ENCODE results near the gene ADGRD1.

The ADGRD1 gene

DNA sequence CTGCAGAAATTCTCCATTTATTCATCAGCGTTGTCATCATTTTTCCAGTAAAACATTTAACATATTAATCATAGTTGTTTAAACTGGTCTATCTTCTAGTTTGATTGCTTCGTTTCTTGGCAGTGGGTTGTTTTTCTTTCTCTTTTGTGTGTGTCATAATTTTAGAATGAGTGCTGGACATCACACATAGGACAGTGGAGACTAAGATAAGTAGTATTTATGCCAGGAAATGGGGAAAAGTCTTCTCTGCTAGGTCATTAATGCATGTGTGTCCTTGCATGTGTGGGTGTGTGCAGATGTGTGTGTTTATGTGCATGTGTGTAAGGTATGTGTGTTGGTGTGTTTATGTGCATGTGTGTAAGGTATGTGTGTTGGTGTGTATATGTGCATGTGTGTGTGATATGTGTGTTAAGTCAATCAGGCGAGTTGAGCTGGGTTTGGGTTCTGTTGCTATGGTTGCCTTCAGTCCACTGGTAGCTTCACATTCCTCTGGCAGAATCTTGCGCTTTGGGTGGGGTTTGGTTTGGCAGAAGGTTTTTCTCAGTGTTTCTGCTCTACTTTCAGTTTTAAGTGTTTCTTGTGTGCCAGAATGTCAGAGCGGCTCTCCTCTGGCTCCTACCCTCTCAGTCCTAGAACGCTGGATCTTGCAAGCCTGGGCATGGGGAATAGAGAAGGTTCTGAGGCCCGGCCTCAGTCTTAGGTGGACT, 7.8 kb upstream of the ADGRD1 start:
- ATAC-seq = no peak

DNA sequence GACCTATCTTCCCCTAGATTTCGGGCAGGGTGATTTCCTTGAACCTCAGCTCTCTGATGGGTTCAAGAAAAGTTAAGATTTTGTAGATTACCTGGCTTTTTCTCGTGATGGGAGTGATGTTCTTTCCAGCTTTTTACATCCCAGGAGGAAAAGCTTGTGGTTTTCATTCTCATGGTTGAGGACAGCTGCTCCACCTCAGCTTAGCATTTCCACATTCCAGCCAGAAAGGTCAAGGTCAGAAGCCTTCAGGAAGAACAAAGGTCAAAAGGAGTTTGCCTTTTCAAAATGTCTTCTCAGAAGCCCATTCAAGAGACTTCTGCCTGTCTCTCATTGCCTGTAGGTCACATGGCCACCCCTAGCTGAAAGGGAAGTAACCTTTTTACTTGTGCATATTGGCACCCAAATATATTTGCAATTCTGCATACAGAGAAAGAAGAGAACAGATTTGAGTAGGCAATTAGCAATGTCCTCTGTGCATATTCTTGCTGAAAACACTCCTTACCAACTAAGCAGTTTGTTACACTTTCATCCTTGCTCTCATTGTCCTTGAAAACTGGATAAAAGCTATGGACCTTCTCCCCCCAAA, 6.6 kb upstream of the ADGRD1 start:
- ATAC-seq = no peak

More for the DNA sequence above, 7.8 kb upstream of the ADGRD1 start:
- no peak for TF ChIP-seq CSDC2 (CRISPR knock-in tag; IDR thresholded peaks at IDR 0.05)
- TF ChIP-seq ZC3H10 (CRISPR knock-in tag; IDR thresholded peaks at IDR 0.05) = no peak

DNA sequence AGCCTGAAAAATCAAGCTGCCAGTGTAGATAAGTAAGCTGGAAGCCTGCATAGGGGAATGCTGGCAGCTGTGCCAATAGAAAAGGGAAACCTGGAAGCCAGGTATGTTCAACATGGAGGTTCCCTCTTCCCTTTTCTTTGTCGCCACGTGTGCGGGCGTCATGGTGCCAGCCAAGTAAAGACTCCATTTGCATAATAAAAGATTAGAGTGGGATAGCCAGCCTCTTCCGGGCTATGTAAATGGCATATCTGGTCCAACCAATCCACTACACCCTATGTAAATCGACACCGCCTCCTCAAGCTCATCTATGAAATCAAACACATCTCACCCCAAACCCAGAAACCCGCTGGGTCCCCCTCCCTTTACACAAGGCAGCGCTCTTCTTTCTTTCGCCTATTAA, 5.6 kb upstream of the ADGRD1 start:
- TF ChIP-seq ZNF70 (CRISPR knock-in tag; IDR thresholded peaks at IDR 0.05) = no peak
- TF ChIP-seq ZNF8 (CRISPR knock-in tag; IDR thresholded peaks at IDR 0.05) = no peak
- no peak for TF ChIP-seq TOX (CRISPR knock-in tag; IDR thresholded peaks at IDR 0.05; ENCODE audit: borderline replicate concordance)
- no peak for TF ChIP-seq ZNF565 (CRISPR knock-in tag; conservative IDR thresholded peaks at IDR 0.05; ENCODE audit: low read depth)
- TF ChIP-seq ZC3H10 (CRISPR knock-in tag; IDR thresholded peaks at IDR 0.05) = no peak
- ATAC-seq = no peak

More for the DNA sequence above, 6.6 kb upstream of the ADGRD1 start:
- TF ChIP-seq TSHZ2 (CRISPR knock-in tag; IDR thresholded peaks at IDR 0.05) (no peak), ZNF70 (CRISPR knock-in tag; IDR thresholded peaks at IDR 0.05) (no peak), ZFP3 (CRISPR knock-in tag; IDR thresholded peaks at IDR 0.05) (no peak), OSR1 (CRISPR knock-in tag; IDR thresholded peaks at IDR 0.05) (no peak), BACH2 (CRISPR knock-in tag; IDR thresholded peaks at IDR 0.05; ENCODE audit: borderline replicate concordance) (no peak), TCF4 (CRISPR knock-in tag; IDR thresholded peaks at IDR 0.05; ENCODE audit: borderline replicate concordance) (no peak), ESRRG (CRISPR knock-in tag; IDR thresholded peaks at IDR 0.05) (no peak), POU6F1 (CRISPR knock-in tag; IDR thresholded peaks at IDR 0.05; ENCODE audit: borderline replicate concordance, low read depth) (no peak), RARB (CRISPR knock-in tag; IDR thresholded peaks at IDR 0.05) (no peak), ZC3H10 (CRISPR knock-in tag; IDR thresholded peaks at IDR 0.05) (no peak), ARNTL (CRISPR knock-in tag; IDR thresholded peaks at IDR 0.05; ENCODE audit: borderline replicate concordance, low read depth) (no peak), PPARA (CRISPR knock-in tag; IDR thresholded peaks at IDR 0.05; ENCODE audit: borderline replicate concordance) (no peak), SNAI2 (CRISPR knock-in tag; IDR thresholded peaks at IDR 0.05) (no peak), TOX (CRISPR knock-in tag; IDR thresholded peaks at IDR 0.05; ENCODE audit: borderline replicate concordance) (no peak), CSDC2 (CRISPR knock-in tag; IDR thresholded peaks at IDR 0.05) (no peak)
- TF ChIP-seq, protein P1, sequence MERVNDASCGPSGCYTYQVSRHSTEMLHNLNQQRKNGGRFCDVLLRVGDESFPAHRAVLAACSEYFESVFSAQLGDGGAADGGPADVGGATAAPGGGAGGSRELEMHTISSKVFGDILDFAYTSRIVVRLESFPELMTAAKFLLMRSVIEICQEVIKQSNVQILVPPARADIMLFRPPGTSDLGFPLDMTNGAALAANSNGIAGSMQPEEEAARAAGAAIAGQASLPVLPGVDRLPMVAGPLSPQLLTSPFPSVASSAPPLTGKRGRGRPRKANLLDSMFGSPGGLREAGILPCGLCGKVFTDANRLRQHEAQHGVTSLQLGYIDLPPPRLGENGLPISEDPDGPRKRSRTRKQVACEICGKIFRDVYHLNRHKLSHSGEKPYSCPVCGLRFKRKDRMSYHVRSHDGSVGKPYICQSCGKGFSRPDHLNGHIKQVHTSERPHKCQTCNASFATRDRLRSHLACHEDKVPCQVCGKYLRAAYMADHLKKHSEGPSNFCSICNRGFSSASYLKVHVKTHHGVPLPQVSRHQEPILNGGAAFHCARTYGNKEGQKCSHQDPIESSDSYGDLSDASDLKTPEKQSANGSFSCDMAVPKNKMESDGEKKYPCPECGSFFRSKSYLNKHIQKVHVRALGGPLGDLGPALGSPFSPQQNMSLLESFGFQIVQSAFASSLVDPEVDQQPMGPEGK (CRISPR knock-in tag; IDR thresholded peaks at IDR 0.05; ENCODE audit: borderline replicate concordance) = no peak

- TF ChIP-seq, protein P2, sequence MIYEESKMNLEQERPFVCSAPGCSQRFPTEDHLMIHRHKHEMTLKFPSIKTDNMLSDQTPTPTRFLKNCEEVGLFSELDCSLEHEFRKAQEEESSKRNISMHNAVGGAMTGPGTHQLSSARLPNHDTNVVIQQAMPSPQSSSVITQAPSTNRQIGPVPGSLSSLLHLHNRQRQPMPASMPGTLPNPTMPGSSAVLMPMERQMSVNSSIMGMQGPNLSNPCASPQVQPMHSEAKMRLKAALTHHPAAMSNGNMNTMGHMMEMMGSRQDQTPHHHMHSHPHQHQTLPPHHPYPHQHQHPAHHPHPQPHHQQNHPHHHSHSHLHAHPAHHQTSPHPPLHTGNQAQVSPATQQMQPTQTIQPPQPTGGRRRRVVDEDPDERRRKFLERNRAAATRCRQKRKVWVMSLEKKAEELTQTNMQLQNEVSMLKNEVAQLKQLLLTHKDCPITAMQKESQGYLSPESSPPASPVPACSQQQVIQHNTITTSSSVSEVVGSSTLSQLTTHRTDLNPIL (CRISPR knock-in tag; IDR thresholded peaks at IDR 0.05; ENCODE audit: low read depth) = no peak
- TF ChIP-seq, protein P3, sequence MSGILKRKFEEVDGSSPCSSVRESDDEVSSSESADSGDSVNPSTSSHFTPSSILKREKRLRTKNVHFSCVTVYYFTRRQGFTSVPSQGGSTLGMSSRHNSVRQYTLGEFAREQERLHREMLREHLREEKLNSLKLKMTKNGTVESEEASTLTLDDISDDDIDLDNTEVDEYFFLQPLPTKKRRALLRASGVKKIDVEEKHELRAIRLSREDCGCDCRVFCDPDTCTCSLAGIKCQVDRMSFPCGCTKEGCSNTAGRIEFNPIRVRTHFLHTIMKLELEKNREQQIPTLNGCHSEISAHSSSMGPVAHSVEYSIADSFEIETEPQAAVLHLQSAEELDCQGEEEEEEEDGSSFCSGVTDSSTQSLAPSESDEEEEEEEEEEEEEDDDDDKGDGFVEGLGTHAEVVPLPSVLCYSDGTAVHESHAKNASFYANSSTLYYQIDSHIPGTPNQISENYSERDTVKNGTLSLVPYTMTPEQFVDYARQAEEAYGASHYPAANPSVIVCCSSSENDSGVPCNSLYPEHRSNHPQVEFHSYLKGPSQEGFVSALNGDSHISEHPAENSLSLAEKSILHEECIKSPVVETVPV (CRISPR knock-in tag; IDR thresholded peaks at IDR 0.05) = no peak
- TF ChIP-seq BACH2 (CRISPR knock-in tag; IDR thresholded peaks at IDR 0.05; ENCODE audit: borderline replicate concordance) (no peak), ZFP30 (CRISPR knock-in tag; IDR thresholded peaks at IDR 0.05) (no peak), POU6F1 (CRISPR knock-in tag; IDR thresholded peaks at IDR 0.05; ENCODE audit: borderline replicate concordance, low read depth) (no peak), ZC3H10 (CRISPR knock-in tag; IDR thresholded peaks at IDR 0.05) (no peak), ESRRG (CRISPR knock-in tag; IDR thresholded peaks at IDR 0.05) (no peak), GLIS3 (CRISPR knock-in tag; IDR thresholded peaks at IDR 0.05) (no peak), SNAI2 (CRISPR knock-in tag; IDR thresholded peaks at IDR 0.05) (no peak), PPARA (CRISPR knock-in tag; IDR thresholded peaks at IDR 0.05; ENCODE audit: borderline replicate concordance) (no peak), OSR1 (CRISPR knock-in tag; IDR thresholded peaks at IDR 0.05) (no peak)
- TF ChIP-seq, protein P1 (CRISPR knock-in tag; IDR thresholded peaks at IDR 0.05; ENCODE audit: borderline replicate concordance) = no peak
- ATAC-seq = no peak
Measured at GRCh38 chr12:130948751-130949150, 5.0 kb upstream of the ADGRD1 start.
